Mucosa of descending colon (tissue), 3 donors: ENCODE data around the gene ALPL. TPM values are rescaled to one million over a fixed set of nuclear protein-coding genes. Genes with fewer than 3 reads are reported as not detected.

Experiments
- ATAC-seq: fragments of 200-7000 bp; cut with Tn5 transposase; one replicate; pipeline ENCODE4 v1.9.1; 2020; ENCODE audit warnings: mild to moderate bottlenecking, moderate library complexity
- DNase-seq, 3 donors: peaks; one replicate each; pipeline ENCODE4 v3.0.0-alpha.2; 2020
- H3K36me3 ChIP-seq: fragments of 200-600 bp; one replicate; pipeline ENCODE4 v1.8.0; 2021; ENCODE audit warnings: low read depth, mild to moderate bottlenecking
- H3K4me1 ChIP-seq: fragments of 200-600 bp; one replicate; pipeline ENCODE4 v1.8.0; 2021; ENCODE audit warnings: low read depth, mild to moderate bottlenecking
- H3K4me3 ChIP-seq: fragments of 200-600 bp; one replicate; pipeline ENCODE4 v1.8.0; 2021; ENCODE audit warnings: mild to moderate bottlenecking
- H3K9me3 ChIP-seq: fragments of 200-600 bp; one replicate; pipeline ENCODE4 v1.8.0; 2021; ENCODE audit warnings: mild to moderate bottlenecking
- intact Hi-C, 2 donors: fragments of 100-400 bp; cut with DNase I in 1 of 2; cut with micrococcal nuclease in 1 of 2; formaldehyde crosslinking; loops; one replicate each; pipeline versions ENCODE4 v1.11.0 to v1.11.1; 2022; cut with DNase I, micrococcal nuclease
- total RNA-seq, 3 donors: library from RNA; stranded (reverse); fragmentation: NEBNext Ultra II Directional in 2 of 3; extraction: Animal tissue kit (Norgen Biotek cat#: 25700) in 2 of 3; gene quantifications; one replicate each; pipeline versions ENCODE4 v1.2.1 to v1.2.4, GENCODE V29; 2021 to 2023
- TF ChIP-seq, protein P1 (sequence below): fragments of 200-600 bp; IDR thresholded peaks from one replicate; pipeline ENCODE4 v1.8.0; 2022; ENCODE audit warnings: antibody characterized with exemption, mild to moderate bottlenecking
- donor health status: DM: no; HTN: no; CAD: no; lungs with moderate emphysema.
- donor health status: DM: no; HTN: no; CAD: no.
- donor health status: DM: no; HTN: yes; CAD: no.

The ALPL gene
- total RNA-seq, 3 donors from 2014 or later = 0.82 to 2.7 (median 0.90) TPM

GRCh38 chr1:21601278-21602048, 92.2 kb downstream of the ALPL start:
- DNase-seq (no peak), ATAC-seq (no peak)
- TF ChIP-seq, protein P1, sequence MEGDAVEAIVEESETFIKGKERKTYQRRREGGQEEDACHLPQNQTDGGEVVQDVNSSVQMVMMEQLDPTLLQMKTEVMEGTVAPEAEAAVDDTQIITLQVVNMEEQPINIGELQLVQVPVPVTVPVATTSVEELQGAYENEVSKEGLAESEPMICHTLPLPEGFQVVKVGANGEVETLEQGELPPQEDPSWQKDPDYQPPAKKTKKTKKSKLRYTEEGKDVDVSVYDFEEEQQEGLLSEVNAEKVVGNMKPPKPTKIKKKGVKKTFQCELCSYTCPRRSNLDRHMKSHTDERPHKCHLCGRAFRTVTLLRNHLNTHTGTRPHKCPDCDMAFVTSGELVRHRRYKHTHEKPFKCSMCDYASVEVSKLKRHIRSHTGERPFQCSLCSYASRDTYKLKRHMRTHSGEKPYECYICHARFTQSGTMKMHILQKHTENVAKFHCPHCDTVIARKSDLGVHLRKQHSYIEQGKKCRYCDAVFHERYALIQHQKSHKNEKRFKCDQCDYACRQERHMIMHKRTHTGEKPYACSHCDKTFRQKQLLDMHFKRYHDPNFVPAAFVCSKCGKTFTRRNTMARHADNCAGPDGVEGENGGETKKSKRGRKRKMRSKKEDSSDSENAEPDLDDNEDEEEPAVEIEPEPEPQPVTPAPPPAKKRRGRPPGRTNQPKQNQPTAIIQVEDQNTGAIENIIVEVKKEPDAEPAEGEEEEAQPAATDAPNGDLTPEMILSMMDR = no peak
- H3K9me3 ChIP-seq = no peaks in the 10 kb centered on the region
- no peaks in the 10 kb centered on the region for H3K4me1 ChIP-seq
- intact Hi-C loops = no loop called here
- H3K36me3 ChIP-seq = no peaks in the 10 kb centered on the region
- no peak overlapping the region for H3K4me3 ChIP-seq

GRCh38 chr1:21603177-21604138, 94.2 kb downstream of the ALPL start:
- Histone ChIP-seq H3K36me3 (no peaks in the 10 kb centered on the region), H3K4me3 (no peak overlapping the region), H3K4me1 (no peaks in the 10 kb centered on the region), H3K9me3 (no peaks in the 10 kb centered on the region)
- TF ChIP-seq, protein P1 = no peak
- DNase-seq (no peak), ATAC-seq (no peak)
- intact Hi-C loops = no loop called here

DNA sequence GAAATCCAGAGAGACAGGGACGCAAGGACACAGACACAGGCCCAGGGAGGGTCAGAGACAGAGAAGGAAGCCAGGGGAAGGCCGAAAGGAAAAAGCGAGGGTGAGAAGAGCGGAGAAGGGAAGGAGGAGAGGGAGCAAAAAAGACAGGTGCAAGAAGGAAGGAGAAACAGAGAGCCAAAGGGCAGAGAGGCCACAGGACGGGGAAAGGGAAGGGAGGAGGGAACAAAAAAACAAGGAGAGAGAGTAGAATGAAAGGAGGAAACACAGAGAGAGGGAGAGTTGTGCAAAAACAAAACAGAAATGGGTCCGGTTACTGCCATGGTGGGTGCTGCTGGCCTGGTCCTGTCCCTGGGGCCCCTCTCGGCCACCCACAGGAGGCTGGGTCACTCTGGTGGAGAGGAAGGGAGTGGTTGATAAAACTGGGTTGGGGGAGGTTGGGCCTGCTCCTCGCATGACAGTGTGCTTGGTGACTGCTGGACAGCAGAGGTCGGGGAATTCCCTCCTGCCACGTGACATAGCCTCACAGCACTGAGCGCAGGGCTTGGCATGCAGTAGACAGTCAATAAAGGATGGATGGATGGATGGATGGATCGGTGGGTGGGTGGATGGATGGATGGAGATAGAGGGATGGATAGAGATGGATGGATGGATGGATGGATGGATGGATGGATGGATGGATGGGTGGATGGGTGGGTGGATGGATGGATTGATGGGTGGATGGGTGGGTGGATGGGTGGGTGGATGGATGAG, 95.2 kb downstream of the ALPL start:
- H3K9me3 ChIP-seq = no peaks in the 10 kb centered on the region
- no peak for DNase-seq
- no peaks in the 10 kb centered on the region for H3K4me1 ChIP-seq
- intact Hi-C loops = no loop called here
- no peaks in the 10 kb centered on the region for H3K36me3 ChIP-seq
- no peak overlapping the region for H3K4me3 ChIP-seq
- TF ChIP-seq, protein P1 = no peak
- no peak for ATAC-seq

- Histone ChIP-seq H3K36me3 (no peaks in the 10 kb centered on the region), H3K4me3 (no peak overlapping the region), H3K9me3 (no peaks in the 10 kb centered on the region), H3K4me1 (no peaks in the 10 kb centered on the region)
- intact Hi-C loops = no loop called here
- ATAC-seq (no peak), DNase-seq (no peak)
- TF ChIP-seq, protein P1 = no peak
These were observed 95.9 kb downstream of the ALPL start for GRCh38 chr1:21605012-21605715.
